IPS-15b (cell line): ENCODE results near the gene CCS.
A peak's percentile ranks its signal among the peaks of the same experiment; 100 is the strongest.
"Not testable (repeated sequence)": the region's sequence is repeated elsewhere in the genome, so short reads cannot be mapped to it uniquely, and the experiment has no call there.

Experiments used
- H3K27me3 ChIP-seq: one replicate; pipeline ENCODE4 v1.6.1; 2013; ENCODE audit warnings: low read length; ENCODE audit not compliant: control insufficient read depth, insufficient read depth
- H3K36me3 ChIP-seq: one replicate; pipeline ENCODE4 v1.6.1; 2013; ENCODE audit warnings: low read length; ENCODE audit not compliant: control insufficient read depth, insufficient read depth
- H3K4me1 ChIP-seq: one replicate; pipeline ENCODE4 v1.6.1; 2013; ENCODE audit warnings: mild to moderate bottlenecking, low read length; ENCODE audit not compliant: control insufficient read depth, insufficient read depth
- H3K4me3 ChIP-seq: one replicate; pipeline ENCODE4 v1.5.1; 2013; ENCODE audit warnings: low read depth, low read length
- H3K9ac ChIP-seq: one replicate; pipeline ENCODE4 v1.6.1; 2013; ENCODE audit warnings: low read depth, mild to moderate bottlenecking, low read length
- H3K9me3 ChIP-seq: one replicate; pipeline ENCODE4 v1.6.1; 2013; ENCODE audit warnings: mild to moderate bottlenecking, low read length; ENCODE audit not compliant: control insufficient read depth, insufficient read depth

The CCS gene

GRCh38 chr11:66638177-66639065 is 45.4 kb downstream of the CCS start, which contains the start of gene RBM4:
RBM4 (plus strand) TSS chr11:66638703; CDS start chr11:66639712, 1,009 bp downstream.
- peaks cover 11% of the 10 kb centered on the region for H3K4me1 ChIP-seq
- peaks cover 21% of the 10 kb centered on the region for H3K36me3 ChIP-seq
- peak within 1 kb of the TSS; percentile 97 for H3K9ac ChIP-seq

GRCh38 chr11:66639066-66639813 is 46.3 kb downstream of the CCS start:
- Histone ChIP-seq H3K4me3 (peak overlapping the region; percentile 86), H3K9ac (peak overlapping the region; percentile 97), H3K27me3 (no peaks in the 10 kb centered on the region), H3K4me1 (peaks cover 11% of the 10 kb centered on the region), H3K9me3 (no peaks in the 10 kb centered on the region), H3K36me3 (peaks cover 30% of the 10 kb centered on the region)

More at GRCh38 chr11:66638177-66639065, 45.4 kb downstream of the CCS start, which contains the start of gene RBM4:
- Histone ChIP-seq H3K4me3 (peak within 1 kb of the TSS; percentile 86), H3K27me3 (no peaks in the 10 kb centered on the region), H3K9me3 (no peaks in the 10 kb centered on the region)

- H3K9me3 ChIP-seq, H3K27me3 ChIP-seq: not testable (repeated sequence)
- Histone ChIP-seq H3K9ac (peak overlapping the region; percentile 39), H3K4me3 (peak overlapping the region; percentile 86), H3K36me3 (peaks cover 34% of the 10 kb centered on the region), H3K4me1 (peaks cover 11% of the 10 kb centered on the region)
Measured at GRCh38 chr11:66639814-66640340, 46.9 kb downstream of the CCS start.

- peaks cover 51% of the 10 kb centered on the region for H3K36me3 ChIP-seq
- no peaks in the 10 kb centered on the region for H3K9me3 ChIP-seq
- peaks cover 11% of the 10 kb centered on the region for H3K4me1 ChIP-seq
- no peak overlapping the region for H3K9ac ChIP-seq
- H3K4me3 ChIP-seq = peak overlapping the region; percentile 86
- no peaks in the 10 kb centered on the region for H3K27me3 ChIP-seq
Measured at GRCh38 chr11:66641834-66642233, 48.8 kb downstream of the CCS start.

DNA sequence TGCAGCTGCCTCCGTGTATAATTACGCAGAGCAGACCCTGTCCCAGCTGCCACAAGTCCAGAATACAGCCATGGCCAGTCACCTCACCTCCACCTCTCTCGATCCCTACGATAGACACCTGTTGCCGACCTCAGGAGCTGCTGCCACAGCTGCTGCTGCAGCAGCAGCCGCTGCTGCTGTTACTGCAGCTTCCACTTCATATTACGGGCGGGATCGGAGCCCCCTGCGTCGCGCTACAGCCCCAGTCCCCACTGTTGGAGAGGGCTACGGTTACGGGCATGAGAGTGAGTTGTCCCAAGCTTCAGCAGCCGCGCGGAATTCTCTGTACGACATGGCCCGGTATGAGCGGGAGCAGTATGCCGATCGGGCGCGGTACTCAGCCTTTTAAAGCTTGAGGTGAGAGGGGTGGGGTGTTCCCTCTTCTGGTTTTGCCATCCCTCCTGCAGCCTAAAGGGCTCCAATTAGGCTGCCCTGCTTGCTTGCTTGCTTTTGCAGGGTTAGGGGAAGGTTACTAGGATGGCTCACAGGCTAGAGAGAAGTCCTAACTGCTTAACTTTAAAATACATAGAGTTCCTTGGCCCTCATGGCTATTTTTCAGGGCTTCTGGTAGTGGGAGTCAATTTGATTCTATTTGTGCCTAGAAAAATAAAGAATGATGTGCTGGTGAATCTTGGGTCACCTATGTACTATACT is 50.9 kb downstream of the CCS start:
- Histone ChIP-seq H3K36me3 (peaks cover 49% of the 10 kb centered on the region), H3K9me3 (no peaks in the 10 kb centered on the region), H3K4me1 (peaks cover 11% of the 10 kb centered on the region), H3K9ac (peak overlapping the region; percentile 12), H3K4me3 (no peak overlapping the region), H3K27me3 (no peaks in the 10 kb centered on the region)

GRCh38 chr11:66646828-66647227 is 53.8 kb downstream of the CCS start:
- peaks cover 46% of the 10 kb centered on the region for H3K36me3 ChIP-seq
- no peaks in the 10 kb centered on the region for H3K27me3 ChIP-seq
- peaks cover 4% of the 10 kb centered on the region for H3K4me1 ChIP-seq
- no peak overlapping the region for H3K9ac ChIP-seq
- H3K9me3 ChIP-seq = no peaks in the 10 kb centered on the region
- no peak overlapping the region for H3K4me3 ChIP-seq

DNA sequence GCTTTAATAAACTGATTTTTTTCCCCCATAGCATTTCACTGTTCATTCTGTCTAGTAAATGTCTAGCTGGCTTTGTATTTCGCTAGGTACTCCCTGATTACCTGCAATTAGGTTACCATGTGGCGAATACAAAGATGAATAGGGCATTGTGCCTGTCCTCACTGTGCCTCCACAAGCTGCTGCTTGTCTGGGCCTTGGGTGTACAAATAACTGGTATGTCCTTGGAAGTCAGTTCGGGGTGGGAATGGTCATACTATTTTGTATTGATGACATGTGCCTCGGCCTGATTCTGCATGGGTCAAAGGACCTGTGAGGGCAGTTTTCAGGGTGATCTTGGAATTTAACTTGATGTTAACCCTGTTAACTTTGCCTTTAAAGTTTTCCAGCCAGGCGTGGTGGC is 56.9 kb downstream of the CCS start:
- Histone ChIP-seq H3K4me3 (no peak overlapping the region), H3K9ac (no peak overlapping the region), H3K9me3 (no peaks in the 10 kb centered on the region), H3K4me1 (no peaks in the 10 kb centered on the region), H3K27me3 (no peaks in the 10 kb centered on the region), H3K36me3 (peaks cover 31% of the 10 kb centered on the region)

DNA sequence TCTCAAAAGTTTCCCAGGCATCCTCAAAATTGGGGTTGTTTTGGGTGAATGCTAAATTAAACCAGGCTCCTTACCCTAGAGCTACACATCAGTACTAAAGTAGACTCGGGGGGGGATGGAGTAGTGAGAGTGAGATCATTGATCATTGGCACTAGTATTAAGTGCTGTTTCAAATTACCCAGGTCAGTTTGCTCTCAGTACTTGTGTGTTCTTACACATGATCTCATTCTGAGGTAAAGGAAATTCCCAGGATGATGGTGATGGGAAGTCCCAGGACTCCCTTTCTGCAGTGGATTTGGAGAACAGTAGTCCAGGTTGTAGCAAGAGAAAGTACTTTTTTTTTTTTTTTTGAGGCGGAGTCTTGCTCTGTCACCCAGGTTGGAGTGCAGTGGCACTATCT is 58.0 kb downstream of the CCS start:
- peaks cover 22% of the 10 kb centered on the region for H3K36me3 ChIP-seq
- no peaks in the 10 kb centered on the region for H3K4me1 ChIP-seq
- H3K9me3 ChIP-seq = no peaks in the 10 kb centered on the region
- no peak overlapping the region for H3K4me3 ChIP-seq
- H3K27me3 ChIP-seq = no peaks in the 10 kb centered on the region
- H3K9ac ChIP-seq = no peak overlapping the region

DNA sequence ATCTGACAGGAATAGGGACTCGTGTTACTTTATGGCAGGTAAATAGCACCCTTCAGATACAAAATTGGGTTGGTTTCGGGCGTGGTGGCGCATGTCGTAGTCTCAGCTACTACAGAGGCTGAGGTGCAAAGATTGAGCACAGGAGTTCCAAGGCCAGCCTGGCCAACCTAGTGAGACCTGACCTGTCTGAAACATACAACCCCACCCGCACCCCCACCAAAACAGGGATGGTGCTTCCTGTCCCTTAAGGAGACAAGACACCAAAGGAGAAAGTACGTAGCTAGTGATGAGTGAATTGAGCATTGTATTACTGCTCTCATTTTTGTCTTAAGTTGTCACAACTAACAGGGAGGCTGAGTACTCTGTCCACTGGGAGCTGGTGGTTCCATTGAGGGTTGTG is 59.7 kb downstream of the CCS start:
- Histone ChIP-seq H3K27me3 (no peaks in the 10 kb centered on the region), H3K4me1 (no peaks in the 10 kb centered on the region), H3K4me3 (no peak overlapping the region), H3K36me3 (peaks cover 18% of the 10 kb centered on the region), H3K9me3 (no peaks in the 10 kb centered on the region), H3K9ac (no peak overlapping the region)

DNA sequence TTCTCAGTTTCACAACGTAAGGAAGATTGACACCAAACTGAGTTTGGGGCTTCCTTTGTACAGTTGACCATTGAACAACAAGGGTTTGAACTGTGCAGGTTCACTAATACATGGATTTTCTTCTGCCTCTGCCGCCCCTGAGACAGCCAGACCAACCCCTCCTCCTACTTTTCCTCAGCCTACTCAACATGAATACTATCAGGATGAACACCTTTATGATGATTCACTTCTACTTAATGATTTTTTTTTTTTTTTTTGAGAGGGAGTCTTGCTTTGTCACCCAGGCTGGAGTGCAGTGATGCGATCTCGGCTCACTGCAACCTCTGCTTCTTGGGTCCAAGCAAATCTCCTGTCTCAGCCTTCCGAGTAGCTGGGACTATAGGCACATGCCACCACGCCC is 60.1 kb downstream of the CCS start:
- Histone ChIP-seq H3K9me3 (no peaks in the 10 kb centered on the region), H3K9ac (no peak overlapping the region), H3K36me3 (peaks cover 20% of the 10 kb centered on the region), H3K4me3 (no peak overlapping the region), H3K4me1 (no peaks in the 10 kb centered on the region), H3K27me3 (no peaks in the 10 kb centered on the region)
